Heart left ventricle (tissue), 13 donors: Measurements from ENCODE around the gene FBXO46.

Experiments used
- POLR2A ChIP-seq, 2 donors: fragments of 450-650 bp; IDR thresholded peaks; one replicate each; pipeline ENCODE4 v1.6.1; 2017; ENCODE audit warnings: antibody characterized with exemption in 2 of 2, mild to moderate bottlenecking in 2 of 2, moderate library complexity in 2 of 2
- TF ChIP-seq, protein P1 (sequence below), 12 donors: fragments of 200-600 bp; sonication (generic) in 4 of 12; IDR thresholded peaks; one replicate each; pipeline versions ENCODE4 v1.5.0 to v1.8.0; 2018 to 2022; ENCODE audit warnings: antibody characterized with exemption in 12 of 12, mild to moderate bottlenecking in 5 of 12
- donor health status: ischemic (EF 13 %, LVEDD 7.1; RV severe dilation, severe dysfunction).
- donor health status: DM: no; HTN: yes; CAD: no.
- donor health status: DM: no; HTN: no; CAD: no.
- donor health status: ischemic (EF 25% LVEDD 6.9; RV normal size, moderate dysfunction).
- donor health status: ischemic (EF 25% LVEDD 5.7; RV mildly dilated, moderate dysfunction).
- donor health status: ischemic (EF 35%, LVEDD 5.7; RV mildly dilated, moderate dysfunction).
- donor health status: nonischemic (EF 11% LVEDD 7.7; RV severe dilation, severe dysfunction).
- donor health status: DM: yes; HTN: yes; CAD: no.
- donor health status: PGD.
- donor health status: ischemic (EF 29% LVEDD 5.4; RV normal size, mild dysfunction).
- donor health status: nonischemic (EF 23%, LVEDD 6.1; RV moderate dilation, normal function).

DNA sequence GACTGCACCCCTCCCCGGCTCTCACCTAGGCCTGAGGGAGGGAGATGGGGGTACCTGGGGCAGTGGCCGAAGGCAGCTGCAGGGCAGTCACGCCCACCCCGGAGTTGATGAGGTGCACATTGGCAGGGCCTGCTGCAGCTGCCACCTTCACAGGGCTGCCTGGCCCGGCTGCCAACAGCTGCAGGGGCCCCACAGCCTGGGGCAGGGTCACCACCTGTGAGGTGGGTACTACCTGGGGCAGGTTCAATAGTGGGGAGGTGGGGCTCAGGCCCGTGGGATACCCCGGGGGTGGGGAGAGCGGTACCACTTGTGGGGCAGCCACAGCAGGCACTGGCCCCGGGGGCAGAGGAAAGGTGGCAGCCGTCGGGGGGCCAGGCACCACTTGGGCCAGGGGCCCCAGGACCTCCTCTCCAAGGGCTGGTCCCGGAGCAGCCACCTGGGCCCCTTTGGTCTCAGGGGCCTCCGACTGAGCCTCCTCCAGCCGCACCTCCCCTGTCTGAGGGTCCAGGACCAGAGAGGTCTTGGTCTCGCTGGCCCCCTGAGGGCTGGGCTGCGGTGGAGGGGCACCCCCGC is 35.7 kb upstream of the FBXO46 start:
- no peak for TF ChIP-seq POLR2A (IDR thresholded peaks at IDR 0.05)
- TF ChIP-seq, protein P1, sequence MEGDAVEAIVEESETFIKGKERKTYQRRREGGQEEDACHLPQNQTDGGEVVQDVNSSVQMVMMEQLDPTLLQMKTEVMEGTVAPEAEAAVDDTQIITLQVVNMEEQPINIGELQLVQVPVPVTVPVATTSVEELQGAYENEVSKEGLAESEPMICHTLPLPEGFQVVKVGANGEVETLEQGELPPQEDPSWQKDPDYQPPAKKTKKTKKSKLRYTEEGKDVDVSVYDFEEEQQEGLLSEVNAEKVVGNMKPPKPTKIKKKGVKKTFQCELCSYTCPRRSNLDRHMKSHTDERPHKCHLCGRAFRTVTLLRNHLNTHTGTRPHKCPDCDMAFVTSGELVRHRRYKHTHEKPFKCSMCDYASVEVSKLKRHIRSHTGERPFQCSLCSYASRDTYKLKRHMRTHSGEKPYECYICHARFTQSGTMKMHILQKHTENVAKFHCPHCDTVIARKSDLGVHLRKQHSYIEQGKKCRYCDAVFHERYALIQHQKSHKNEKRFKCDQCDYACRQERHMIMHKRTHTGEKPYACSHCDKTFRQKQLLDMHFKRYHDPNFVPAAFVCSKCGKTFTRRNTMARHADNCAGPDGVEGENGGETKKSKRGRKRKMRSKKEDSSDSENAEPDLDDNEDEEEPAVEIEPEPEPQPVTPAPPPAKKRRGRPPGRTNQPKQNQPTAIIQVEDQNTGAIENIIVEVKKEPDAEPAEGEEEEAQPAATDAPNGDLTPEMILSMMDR (IDR thresholded peaks at IDR 0.05), result no peak
